ENCODE measurements around the gene C1QL2.

The C1QL2 gene

GRCh38 chr2:119179202-119179601, 20.7 kb upstream of the C1QL2 start:
- no peak for DNase-seq (ENCODE audit: low read depth)

- no peak for DNase-seq (ENCODE audit: low read depth)
Measured at GRCh38 chr2:119178776-119179175, 20.2 kb upstream of the C1QL2 start.

- no peak for DNase-seq (ENCODE audit: low read depth)
Measured at GRCh38 chr2:119177838-119178190, 19.3 kb upstream of the C1QL2 start.

GRCh38 chr2:119177171-119177837, 18.8 kb upstream of the C1QL2 start:
- no peak for DNase-seq (ENCODE audit: low read depth)

GRCh38 chr2:119175517-119175916, 17.0 kb upstream of the C1QL2 start:
- no peak for DNase-seq (ENCODE audit: low read depth)

- no peak for DNase-seq (ENCODE audit: low read depth)
Measured at GRCh38 chr2:119174993-119175347, 16.4 kb upstream of the C1QL2 start.

GRCh38 chr2:119174216-119174992, 15.9 kb upstream of the C1QL2 start:
- DNase-seq (ENCODE audit: low read depth): peak; percentile 24

- no peak for DNase-seq (ENCODE audit: low read depth)
Measured at GRCh38 chr2:119173556-119174060, 15.1 kb upstream of the C1QL2 start.

- DNase-seq (ENCODE audit: low read depth): no peak
Measured at GRCh38 chr2:119170504-119170903, 12.0 kb upstream of the C1QL2 start.

- no peak for DNase-seq (ENCODE audit: low read depth)
Measured at GRCh38 chr2:119169717-119170116, 11.2 kb upstream of the C1QL2 start.

- no peak for DNase-seq (ENCODE audit: low read depth)
Measured at GRCh38 chr2:119160361-119160990, 1.9 kb upstream of the C1QL2 start.

GRCh38 chr2:119157850-119158511, 570 bp downstream of the C1QL2 start:
- DNase-seq (ENCODE audit: low read depth): no peak

- no peak for DNase-seq (ENCODE audit: low read depth)
Measured at GRCh38 chr2:119156891-119157773, 1.4 kb downstream of the C1QL2 start.

- no peak for DNase-seq (ENCODE audit: low read depth)
Measured at GRCh38 chr2:119156105-119156890, 2.3 kb downstream of the C1QL2 start.

- no peak for DNase-seq (ENCODE audit: low read depth)
Measured at GRCh38 chr2:119155633-119156032, 2.9 kb downstream of the C1QL2 start.

GRCh38 chr2:119154076-119154475, 4.5 kb downstream of the C1QL2 start:
- no peak for DNase-seq (ENCODE audit: low read depth)

- no peak for DNase-seq (ENCODE audit: low read depth)
Measured at GRCh38 chr2:119149611-119150010, 8.9 kb downstream of the C1QL2 start.

GRCh38 chr2:119147776-119148715, 10.5 kb downstream of the C1QL2 start:
- no peak for DNase-seq (ENCODE audit: low read depth)

- DNase-seq (ENCODE audit: low read depth): no peak
Measured at GRCh38 chr2:119144806-119145205, 13.7 kb downstream of the C1QL2 start.

GRCh38 chr2:119142824-119143223, 15.7 kb downstream of the C1QL2 start:
- no peak for DNase-seq (ENCODE audit: low read depth)

Data from stimulated activated CD8-positive, alpha-beta memory T cell treated with anti-CD3 and anti-CD28 coated beads, Interleukin-7, amount 100 ng/mL, for 24 hours (primary cell).